ENCODE results near the gene AMN1. TPM values are rescaled to one million over a fixed set of nuclear protein-coding genes. Genes with fewer than 3 reads are reported as not detected.

The AMN1 gene
- total and polyA plus RNA-seq, 2 of the 13 experiments (the other 11 are each of a cell fraction or from before 2014, with no cell fraction given), result 7.5 to 26.5 TPM

DNA sequence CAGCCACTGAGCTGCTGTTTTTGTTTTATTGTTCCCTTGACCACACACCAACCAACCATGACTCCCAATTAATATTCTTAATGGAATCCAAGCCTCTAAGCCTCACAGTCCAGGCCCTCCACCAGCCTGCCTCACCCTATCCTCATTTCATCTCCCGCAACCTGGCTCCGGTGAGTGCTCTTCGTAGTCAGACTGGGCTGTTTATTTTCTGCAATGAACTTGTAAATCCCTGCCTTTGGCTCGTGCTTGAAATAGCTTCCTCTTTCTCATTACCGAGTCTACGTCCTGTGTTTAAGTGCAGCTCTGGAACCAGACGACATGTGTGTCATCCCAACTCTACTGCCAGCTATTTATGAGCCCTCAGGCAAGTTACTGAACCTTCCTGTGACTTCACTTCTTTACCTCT is 81.7 kb downstream of the AMN1 start (continued):
- no peak for TF ChIP-seq MTF1 (CRISPR knock-in tag; IDR thresholded peaks at IDR 0.05)
- no peak for TF ChIP-seq PCBP1 (IDR thresholded peaks at IDR 0.05; ENCODE audit: borderline replicate concordance, low read depth, low read length)
- no peak for TF ChIP-seq NR2F1 (CRISPR knock-in tag; IDR thresholded peaks at IDR 0.05)
- TF ChIP-seq ZNF619 (CRISPR knock-in tag; IDR thresholded peaks at IDR 0.05), result no peak
- no peak for TF ChIP-seq ZFP1 (CRISPR knock-in tag; IDR thresholded peaks at IDR 0.05)
- TF ChIP-seq ZNF776 (CRISPR knock-in tag; IDR thresholded peaks at IDR 0.05), result no peak
- no peak for TF ChIP-seq SIX4 (CRISPR knock-in tag; IDR thresholded peaks at IDR 0.05)
- TF ChIP-seq CCAR2 (optimal IDR thresholded peaks at IDR 0.05; ENCODE audit: low read depth, low read length), result no peak

GRCh38 chr12:31645924-31646323 is 82.9 kb downstream of the AMN1 start:
- Histone ChIP-seq H3K79me2 (ENCODE audit: insufficient read depth, low read length) (no peaks in the 10 kb centered on the region), H3K27ac (ENCODE audit: extremely low read length, insufficient read depth, low read length) (no peak overlapping the region), H3K4me3 (replicated peaks in 1 of 3; ENCODE audit: insufficient read depth in 1 of 3, low read depth in 2 of 3, low read length in 3 of 3) (no peak overlapping the region), H3K4me2 (ENCODE audit: low read depth, low read length) (no peak overlapping the region), H3K36me3 (replicated peaks in 1 of 2; ENCODE audit: control insufficient read depth in 1 of 2, insufficient read depth in 2 of 2, low read length in 2 of 2) (no peaks in the 10 kb centered on the region), H4K20me1 (ENCODE audit: insufficient read depth, low read length) (no peaks in the 10 kb centered on the region), H3K9ac (ENCODE audit: insufficient read depth, low read depth, low read length) (no peak overlapping the region), H3K9me3 (ENCODE audit: low read length) (no peaks in the 10 kb centered on the region), H2AFZ (ENCODE audit: low read length) (no peak overlapping the region), H3K4me1 (ENCODE audit: insufficient read depth, low read length) (peaks cover 34% of the 10 kb centered on the region), H3K27me3 (ENCODE audit: control insufficient read depth in 1 of 2, insufficient read depth in 2 of 2, low read length in 2 of 2) (no peaks in the 10 kb centered on the region; a peak in 2 of 5 replicates)
- no peak for DNase-seq (ENCODE audit: low spot score)
- no peak for ATAC-seq
- intact Hi-C loops (cut with micrococcal nuclease; ENCODE audit: unreplicated experiment) (no loop called here), in situ Hi-C loops (cut with HindIII; ENCODE audit: extremely low pct_ligation_motif_present, low pct_unique_long_range_greater_than_20kb) (no loop called here)
- ChIA-PET CTCF (ENCODE audit: low intra/inter-chr PET ratio, low total read pairs) (no interaction called here), POLR2A (no interaction called here)
- 25% methylated on average over 5 of the region's 5 CpGs for WGBS (ENCODE audit: low lambda C conversion rate)
- no peak for FAIRE-seq
- no peak for TF ChIP-seq ASH2L (IDR thresholded peaks at IDR 0.05; ENCODE audit: insufficient read length, low read depth, low read length)
- TF ChIP-seq HDAC6 (IDR thresholded peaks at IDR 0.05; ENCODE audit: low read depth, low read length), result no peak
- no peak for TF ChIP-seq ATF1 (CRISPR knock-in tag; IDR thresholded peaks at IDR 0.05)
- no peak for TF ChIP-seq RAD21 (CRISPR knock-in tag; IDR thresholded peaks at IDR 0.05)
- no peak for TF ChIP-seq ZNF333 (CRISPR knock-in tag; IDR thresholded peaks at IDR 0.05; ENCODE audit: borderline replicate concordance)
- TF ChIP-seq RXRA (CRISPR knock-in tag; IDR thresholded peaks at IDR 0.05), result no peak
- TF ChIP-seq SMAD9 (CRISPR knock-in tag; IDR thresholded peaks at IDR 0.05), result no peak
- TF ChIP-seq ZNF605 (CRISPR knock-in tag; IDR thresholded peaks at IDR 0.05), result no peak
- no TSS peak for BruUV-seq (replicated peaks)

Data from HepG2 (cell line).